ENCODE data around the gene TTBK2.
"Not testable (repeated sequence)": the region's sequence is repeated elsewhere in the genome, so short reads cannot be mapped to it uniquely, and the experiment has no call there.

The TTBK2 gene

GRCh38 chr15:42820811-42821210, 99.8 kb downstream of the TTBK2 start:
- no peak for DNase-seq

GRCh38 chr15:42819786-42820185, 100.8 kb downstream of the TTBK2 start:
- DNase-seq, result no peak

- no peak for DNase-seq
Measured at GRCh38 chr15:42811433-42811832, 109.1 kb downstream of the TTBK2 start.

- no peak for DNase-seq
Measured at GRCh38 chr15:42808913-42809312, 111.7 kb downstream of the TTBK2 start.

- DNase-seq, result no peak
Measured at GRCh38 chr15:42805266-42805665, 115.3 kb downstream of the TTBK2 start.

GRCh38 chr15:42804739-42805138, 115.8 kb downstream of the TTBK2 start:
- DNase-seq, result no peak

GRCh38 chr15:42803436-42803835, 117.1 kb downstream of the TTBK2 start:
- DNase-seq, result no peak

- no peak for DNase-seq
Measured at GRCh38 chr15:42802168-42802567, 118.4 kb downstream of the TTBK2 start.

GRCh38 chr15:42800731-42801474, 119.7 kb downstream of the TTBK2 start:
- DNase-seq, result no peak

GRCh38 chr15:42798802-42799201, 121.8 kb downstream of the TTBK2 start:
- DNase-seq, result no peak

- no peak for DNase-seq
Measured at GRCh38 chr15:42796955-42797782, 123.4 kb downstream of the TTBK2 start.

GRCh38 chr15:42788725-42789124, 131.9 kb downstream of the TTBK2 start:
- DNase-seq, result no peak

- DNase-seq, result no peak
Measured at GRCh38 chr15:42786978-42787377, 133.6 kb downstream of the TTBK2 start.

- DNase-seq, result no peak
Measured at GRCh38 chr15:42785569-42785968, 135.0 kb downstream of the TTBK2 start.

- no peak for DNase-seq
Measured at GRCh38 chr15:42784705-42785104, 135.9 kb downstream of the TTBK2 start.

- DNase-seq, result no peak
Measured at GRCh38 chr15:42782716-42783115, 137.9 kb downstream of the TTBK2 start.

- DNase-seq, result no peak
Measured at GRCh38 chr15:42775416-42775815, 145.2 kb downstream of the TTBK2 start.

GRCh38 chr15:42772901-42773300, 147.7 kb downstream of the TTBK2 start:
- no peak for DNase-seq

- no peak for DNase-seq
Measured at GRCh38 chr15:42772144-42772543, 148.4 kb downstream of the TTBK2 start.

GRCh38 chr15:42766109-42766508, 154.5 kb downstream of the TTBK2 start:
- DNase-seq, result not testable (repeated sequence)

GRCh38 chr15:42764154-42764731, 156.3 kb downstream of the TTBK2 start:
- DNase-seq, result not testable (repeated sequence)

GRCh38 chr15:42761813-42762212, 158.8 kb downstream of the TTBK2 start:
- not testable (repeated sequence) for DNase-seq

- no peak for DNase-seq
Measured at GRCh38 chr15:42760759-42761158, 159.8 kb downstream of the TTBK2 start.

- no peak for DNase-seq
Measured at GRCh38 chr15:42759093-42759492, 161.5 kb downstream of the TTBK2 start.
